ENCODE data around the gene UVRAG.

Gene UVRAG

DNA sequence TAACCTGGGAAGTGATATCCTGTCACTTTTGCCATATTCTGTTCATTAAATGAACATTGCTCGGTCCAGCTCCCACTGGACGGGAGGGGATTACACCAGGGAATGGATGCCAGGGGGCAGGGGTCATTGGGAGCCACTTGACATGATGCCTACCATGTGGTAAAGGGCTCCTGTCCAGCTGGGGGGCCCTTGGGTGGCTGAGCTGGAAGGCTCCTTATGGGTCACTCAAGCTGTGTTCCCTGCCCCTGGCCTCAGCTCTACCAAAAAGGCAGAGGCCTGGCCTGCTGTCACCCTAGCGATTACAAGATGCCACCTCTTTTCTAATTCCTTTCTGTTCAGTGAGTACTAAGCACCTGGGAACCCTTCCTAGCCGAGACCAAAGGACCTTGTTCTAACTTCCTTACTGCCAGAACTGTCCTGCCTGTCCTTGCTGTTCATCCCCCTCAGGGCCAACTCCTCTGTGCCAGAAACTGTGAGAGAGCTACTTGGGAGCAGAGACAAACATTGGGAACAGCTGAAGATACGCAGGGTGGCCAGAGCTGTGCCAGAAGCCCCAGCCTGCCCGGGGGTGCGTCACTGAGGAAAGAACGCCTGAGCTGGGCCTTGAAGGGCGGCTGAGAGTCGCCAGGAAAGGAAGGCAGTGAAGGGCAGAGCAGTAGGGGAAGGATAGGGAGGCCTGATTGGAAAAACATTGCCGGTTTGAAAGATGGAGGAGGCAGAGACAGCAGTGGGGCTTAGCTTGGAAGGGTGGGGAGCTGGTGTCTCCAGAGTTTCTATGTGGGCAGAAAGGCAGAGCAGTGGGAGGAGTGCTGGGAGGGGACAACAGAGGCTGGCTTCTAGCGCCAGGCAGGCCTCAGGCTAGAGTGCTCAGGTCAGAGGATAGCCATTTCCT, 12.7 kb upstream of the UVRAG start:
- in situ Hi-C loops (cut with MboI; ENCODE audit: low sequenced_read_pairs, unreplicated experiment) = loop anchor here (10.0 kb wide), 2 partner anchors 63 to 353 kb away; no protein-coding TSS in a partner anchor
- TF ChIP-seq, protein P1, sequence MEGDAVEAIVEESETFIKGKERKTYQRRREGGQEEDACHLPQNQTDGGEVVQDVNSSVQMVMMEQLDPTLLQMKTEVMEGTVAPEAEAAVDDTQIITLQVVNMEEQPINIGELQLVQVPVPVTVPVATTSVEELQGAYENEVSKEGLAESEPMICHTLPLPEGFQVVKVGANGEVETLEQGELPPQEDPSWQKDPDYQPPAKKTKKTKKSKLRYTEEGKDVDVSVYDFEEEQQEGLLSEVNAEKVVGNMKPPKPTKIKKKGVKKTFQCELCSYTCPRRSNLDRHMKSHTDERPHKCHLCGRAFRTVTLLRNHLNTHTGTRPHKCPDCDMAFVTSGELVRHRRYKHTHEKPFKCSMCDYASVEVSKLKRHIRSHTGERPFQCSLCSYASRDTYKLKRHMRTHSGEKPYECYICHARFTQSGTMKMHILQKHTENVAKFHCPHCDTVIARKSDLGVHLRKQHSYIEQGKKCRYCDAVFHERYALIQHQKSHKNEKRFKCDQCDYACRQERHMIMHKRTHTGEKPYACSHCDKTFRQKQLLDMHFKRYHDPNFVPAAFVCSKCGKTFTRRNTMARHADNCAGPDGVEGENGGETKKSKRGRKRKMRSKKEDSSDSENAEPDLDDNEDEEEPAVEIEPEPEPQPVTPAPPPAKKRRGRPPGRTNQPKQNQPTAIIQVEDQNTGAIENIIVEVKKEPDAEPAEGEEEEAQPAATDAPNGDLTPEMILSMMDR (IDR thresholded peaks at IDR 0.05; ENCODE audit: borderline replicate concordance, control extremely low read depth, extremely low read depth, insufficient read depth, missing control alignments) = no peak
- no peak for DNase-seq (ENCODE audit: low spot score)

DNA sequence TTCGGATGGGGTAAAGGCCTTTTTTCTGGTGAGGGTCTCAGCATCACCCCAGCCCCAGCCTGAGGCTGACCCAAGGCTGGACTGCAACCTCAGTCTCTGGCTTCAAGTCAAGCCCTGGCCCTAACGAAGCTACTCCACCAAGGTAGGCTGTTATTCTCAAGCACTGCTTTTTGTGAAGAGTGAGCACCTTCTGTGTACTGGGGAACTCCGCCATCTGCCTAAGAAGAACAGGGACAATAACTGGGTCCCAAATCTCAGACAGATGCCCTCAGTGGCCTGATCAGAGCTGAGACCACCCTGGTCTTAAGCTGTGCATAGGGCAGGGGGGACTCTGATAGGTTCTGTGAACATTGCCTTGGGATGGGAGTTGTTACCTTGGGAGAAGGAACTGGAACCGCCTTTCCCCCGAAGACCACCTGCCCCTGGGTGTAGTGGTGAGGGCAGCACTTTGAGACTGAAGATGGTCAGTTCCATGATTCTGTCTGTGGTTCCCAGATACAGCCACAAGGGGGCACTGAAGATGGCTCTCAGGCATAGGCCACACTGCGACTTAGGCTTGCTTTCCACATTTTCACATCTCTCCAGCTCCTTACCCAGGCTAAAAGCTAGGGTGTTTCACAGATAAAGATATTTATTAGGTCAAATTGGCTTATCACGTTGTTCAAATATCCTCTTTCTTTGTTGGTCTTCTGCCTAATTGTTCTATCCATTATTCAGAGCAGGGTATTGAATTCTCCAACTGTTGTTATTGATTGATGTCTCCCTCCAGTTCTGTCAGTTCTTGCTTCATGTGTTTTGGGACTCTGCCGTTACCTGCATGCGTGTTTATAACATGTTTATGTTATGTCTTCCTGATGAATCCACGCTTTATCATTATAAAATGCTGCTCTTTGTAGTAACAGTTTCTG, 11.8 kb upstream of the UVRAG start:
- TF ChIP-seq, protein P1 (IDR thresholded peaks at IDR 0.05; ENCODE audit: borderline replicate concordance, control extremely low read depth, extremely low read depth, insufficient read depth, missing control alignments) = peak; percentile 81
- in situ Hi-C loops (cut with MboI; ENCODE audit: low sequenced_read_pairs, unreplicated experiment) = loop anchor here (10.0 kb wide), 2 partner anchors 62 to 352 kb away; no protein-coding TSS in a partner anchor
- DNase-seq (ENCODE audit: low spot score) = peak; percentile 84

DNA sequence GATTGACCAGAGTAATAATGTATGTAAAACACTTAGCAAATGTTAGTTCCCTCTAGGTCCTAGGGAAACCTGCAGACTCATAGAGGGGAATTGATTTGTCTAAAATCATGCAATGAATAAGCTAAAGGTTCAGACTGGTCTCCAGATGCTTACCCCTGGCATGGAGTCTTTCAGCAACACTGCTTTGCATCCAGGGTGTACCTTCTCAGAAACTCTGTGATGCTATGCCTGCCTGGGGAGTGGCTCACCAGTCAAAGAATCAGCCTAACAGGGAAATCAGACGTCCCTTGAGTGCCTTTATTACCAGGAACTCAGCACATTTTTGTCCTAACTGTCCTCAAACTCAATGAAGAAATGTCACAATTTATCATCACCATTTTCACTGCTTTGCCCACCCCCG, 5.9 kb upstream of the UVRAG start:
- in situ Hi-C loops (cut with MboI; ENCODE audit: low sequenced_read_pairs, unreplicated experiment) = loop anchor here (10.0 kb wide), 2 partner anchors 56 to 346 kb away; no protein-coding TSS in a partner anchor
- DNase-seq (ENCODE audit: low spot score) = no peak
- TF ChIP-seq, protein P1 (IDR thresholded peaks at IDR 0.05; ENCODE audit: borderline replicate concordance, control extremely low read depth, extremely low read depth, insufficient read depth, missing control alignments) = no peak

DNA sequence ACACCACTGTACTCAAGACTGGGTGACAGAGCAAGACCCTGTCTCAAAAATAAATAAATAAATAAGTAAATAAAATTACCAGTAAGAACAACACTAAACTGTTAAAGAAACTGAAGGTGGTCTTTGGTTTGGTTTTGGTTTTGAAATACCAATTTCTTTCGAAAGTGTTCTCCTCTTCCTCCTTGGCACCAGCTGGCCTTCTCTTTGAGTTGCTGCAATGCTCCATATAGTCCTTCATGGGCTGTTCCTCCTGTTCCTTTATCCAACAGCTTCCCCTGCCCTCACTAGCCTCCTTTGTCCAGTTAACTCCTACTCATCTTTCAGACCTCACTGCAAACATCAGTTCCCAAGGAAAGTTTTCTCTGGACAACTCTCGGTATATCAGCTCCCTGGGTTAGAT, 5.0 kb upstream of the UVRAG start:
- in situ Hi-C loops (cut with MboI; ENCODE audit: low sequenced_read_pairs, unreplicated experiment) = loop anchor here (10.0 kb wide), 2 partner anchors 55 to 345 kb away; no protein-coding TSS in a partner anchor
- TF ChIP-seq, protein P1 (IDR thresholded peaks at IDR 0.05; ENCODE audit: borderline replicate concordance, control extremely low read depth, extremely low read depth, insufficient read depth, missing control alignments) = no peak
- no peak for DNase-seq (ENCODE audit: low spot score)

DNA sequence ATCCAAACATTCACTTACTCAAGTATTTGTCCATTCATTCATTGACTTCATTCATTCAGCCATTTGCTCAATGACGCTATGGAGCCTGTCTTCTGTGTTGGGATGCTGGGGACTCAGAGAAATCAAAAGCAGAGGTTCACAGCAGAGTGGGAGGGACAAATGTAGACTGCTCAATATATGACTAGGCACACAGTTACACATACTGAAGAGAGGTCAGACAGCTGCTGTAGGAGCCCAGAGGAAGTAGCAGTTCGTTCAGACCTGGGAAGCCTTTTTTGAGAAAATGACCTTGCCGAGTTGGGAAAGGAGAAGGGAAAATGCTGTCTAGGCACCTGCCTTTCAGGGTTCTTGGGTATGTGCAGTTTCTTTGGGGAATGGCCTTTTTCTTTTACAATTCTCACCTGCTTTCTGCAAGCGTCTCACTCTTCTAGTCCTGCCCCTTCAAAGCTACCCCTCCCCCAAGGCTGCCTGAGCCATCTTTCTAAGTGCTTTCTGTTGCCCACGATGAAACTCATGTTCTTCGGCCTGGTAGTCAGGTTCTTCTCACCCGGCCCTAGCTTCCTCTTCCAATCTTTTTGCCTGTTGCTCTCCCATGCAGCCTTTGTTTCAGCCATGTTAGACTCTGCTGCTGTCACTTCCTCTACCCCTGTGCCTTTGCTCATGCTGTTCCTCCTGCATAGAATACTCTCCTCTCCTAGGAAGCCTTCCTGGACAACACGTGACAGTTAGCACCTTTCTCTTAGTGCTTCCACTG, 4.2 kb upstream of the UVRAG start:
- peak; percentile 60 for DNase-seq (ENCODE audit: low spot score)
- TF ChIP-seq, protein P1 (IDR thresholded peaks at IDR 0.05; ENCODE audit: borderline replicate concordance, control extremely low read depth, extremely low read depth, insufficient read depth, missing control alignments) = no peak
- in situ Hi-C loops (cut with MboI; ENCODE audit: low sequenced_read_pairs, unreplicated experiment) = no loop called here
